SK-N-MC (cell line): ENCODE measurements around the gene IFNA21.
"Not testable (repeated sequence)": the region's sequence is repeated elsewhere in the genome, so short reads cannot be mapped to it uniquely, and the experiment has no call there.

Source experiments
- EZH2 ChIP-seq: fragments of 200-600 bp; sonication (generic); IDR thresholded peaks from one replicate; pipeline ENCODE4 v1.6.1; 2017; ENCODE audit warnings: antibody characterized with exemption
- FOXP2 ChIP-seq: optimal IDR thresholded peaks from 2 replicates; pipeline ENCODE3; 2011; ENCODE audit warnings: mild to moderate bottlenecking, moderate library complexity; ENCODE audit not compliant: insufficient read depth; ENCODE audit errors: extremely low read length, control extremely low read depth
- POLR2AphosphoS5 ChIP-seq: IDR thresholded peaks from 2 replicates; pipeline ENCODE4 v1.6.1; 2012; ENCODE audit warnings: mild to moderate bottlenecking, low read depth, low read length, borderline replicate concordance

DNA sequence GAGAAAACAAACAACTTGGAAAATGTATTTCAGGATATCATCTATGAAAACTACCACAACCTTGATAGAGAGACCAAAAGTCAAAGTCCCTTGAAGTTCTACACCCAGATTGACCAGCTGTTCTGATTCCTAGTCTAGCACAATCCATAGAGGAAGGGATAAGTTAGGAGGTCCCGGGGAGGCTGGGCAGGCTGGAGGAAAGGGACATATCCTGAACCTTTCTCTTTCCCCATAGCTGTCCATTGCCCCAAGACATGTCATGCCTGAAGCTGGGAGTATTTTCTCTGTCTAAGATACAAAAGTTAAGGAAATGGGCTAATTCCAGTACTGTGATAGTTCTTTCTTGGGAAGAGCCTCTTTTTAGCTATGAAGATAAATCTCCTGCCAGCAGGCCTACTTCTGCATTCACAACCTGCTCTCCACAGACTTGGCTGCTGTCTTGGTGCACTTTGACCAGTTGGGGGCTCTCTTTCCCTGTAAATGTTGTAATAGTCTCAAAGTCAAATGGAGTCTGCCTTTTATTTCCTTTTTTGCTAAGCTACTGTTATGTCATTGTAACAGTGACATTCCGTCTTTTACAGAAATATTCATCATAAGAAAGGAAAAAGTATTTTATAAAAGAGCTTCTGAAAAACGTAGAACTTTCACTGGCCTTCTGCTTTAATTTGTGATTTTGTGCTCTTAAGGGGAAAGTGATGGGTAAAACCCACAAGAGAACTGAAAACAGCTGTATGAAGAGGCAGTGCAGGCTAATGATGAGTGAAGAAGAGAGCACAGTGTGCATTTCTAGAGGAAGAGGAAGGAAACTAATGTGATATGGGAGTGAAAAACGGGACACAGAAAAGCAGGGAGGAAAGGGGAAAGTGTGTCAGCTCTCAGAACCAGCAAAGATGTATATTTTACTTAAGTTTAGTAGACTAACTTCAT, 16.6 kb upstream of the IFNA21 start:
- TF ChIP-seq EZH2, POLR2AphosphoS5, FOXP2: not testable (repeated sequence)
